ENCODE results near the gene ADGRL3.

The ADGRL3 gene

GRCh38 chr4:61427818-61428495 lies 227.8 kb downstream of the ADGRL3 start:
- DNase-seq (ENCODE audit: low read depth), result no peak
- no peak for TF ChIP-seq CTCF (conservative IDR thresholded peaks at IDR 0.05; ENCODE audit: control insufficient read depth, insufficient read depth, low read depth, low read length)
- H3K4me3 ChIP-seq (ENCODE audit: control insufficient read depth, low read depth, low read length), result no peak overlapping the region

- TF ChIP-seq CTCF (conservative IDR thresholded peaks at IDR 0.05; ENCODE audit: control insufficient read depth, insufficient read depth, low read depth, low read length), result no peak
- no peak for DNase-seq (ENCODE audit: low read depth)
- H3K4me3 ChIP-seq (ENCODE audit: control insufficient read depth, low read depth, low read length), result no peak overlapping the region
Observed at GRCh38 chr4:61428950-61429349, 228.8 kb downstream of the ADGRL3 start.

- DNase-seq (ENCODE audit: low read depth), result no peak
- H3K4me3 ChIP-seq (ENCODE audit: control insufficient read depth, low read depth, low read length), result no peak overlapping the region
- TF ChIP-seq CTCF (conservative IDR thresholded peaks at IDR 0.05; ENCODE audit: control insufficient read depth, insufficient read depth, low read depth, low read length), result no peak
Observed at GRCh38 chr4:61431131-61431530, 231.0 kb downstream of the ADGRL3 start.

- no peak for TF ChIP-seq CTCF (conservative IDR thresholded peaks at IDR 0.05; ENCODE audit: control insufficient read depth, insufficient read depth, low read depth, low read length)
- DNase-seq (ENCODE audit: low read depth), result no peak
- no peak overlapping the region for H3K4me3 ChIP-seq (ENCODE audit: control insufficient read depth, low read depth, low read length)
Observed at GRCh38 chr4:61437923-61438322, 237.8 kb downstream of the ADGRL3 start.

GRCh38 chr4:61440321-61440720 lies 240.2 kb downstream of the ADGRL3 start:
- no peak for DNase-seq (ENCODE audit: low read depth)
- TF ChIP-seq CTCF (conservative IDR thresholded peaks at IDR 0.05; ENCODE audit: control insufficient read depth, insufficient read depth, low read depth, low read length), result no peak
- H3K4me3 ChIP-seq (ENCODE audit: control insufficient read depth, low read depth, low read length), result no peak overlapping the region

- DNase-seq (ENCODE audit: low read depth), result peak; percentile 30
- TF ChIP-seq CTCF (conservative IDR thresholded peaks at IDR 0.05; ENCODE audit: control insufficient read depth, insufficient read depth, low read depth, low read length), result no peak
- H3K4me3 ChIP-seq (ENCODE audit: control insufficient read depth, low read depth, low read length), result no peak overlapping the region
Observed at GRCh38 chr4:61442936-61443335, 242.8 kb downstream of the ADGRL3 start.
